Fibroblast of lung (primary cell): ENCODE results near the gene PTPRU. TPM values are rescaled to one million over a fixed set of nuclear protein-coding genes. Genes with fewer than 3 reads are reported as not detected.

ENCODE experiments used
- DNase-seq, 2 donors: peaks; one replicate each; pipeline versions ENCODE4 v3.0.0 to v3.0.0-alpha.2; 2010; ENCODE audit warnings: low read depth in 2 of 2
- H2AFZ ChIP-seq: 2 replicates; pipeline ENCODE4 v1.5.1; 2012; ENCODE audit warnings: low read length, control low read depth, inconsistent platforms
- H3K27ac ChIP-seq: 2 replicates; pipeline ENCODE4 v1.5.1; 2011; ENCODE audit warnings: low read length, control low read depth; ENCODE audit not compliant: insufficient read depth
- H3K27me3 ChIP-seq: 2 replicates; pipeline ENCODE4 v1.5.1; 2011; ENCODE audit warnings: mild to moderate bottlenecking, low read length; ENCODE audit not compliant: control insufficient read depth, insufficient read depth
- H3K36me3 ChIP-seq: 2 replicates; pipeline ENCODE4 v1.5.1; 2011; ENCODE audit warnings: low read length; ENCODE audit not compliant: control insufficient read depth, insufficient read depth
- H3K4me1 ChIP-seq: 2 replicates; pipeline ENCODE4 v1.5.1; 2011; ENCODE audit warnings: low read length; ENCODE audit not compliant: control insufficient read depth, insufficient read depth; ENCODE audit errors: extremely low read depth
- H3K4me2 ChIP-seq: 2 replicates; pipeline ENCODE4 v1.5.1; 2011; ENCODE audit warnings: low read length, control low read depth; ENCODE audit not compliant: insufficient read depth; ENCODE audit errors: extremely low read depth
- H3K4me3 ChIP-seq, 4 experiments: fragments of 200-600 bp in 1 of 4; sonication (generic) in 1 of 4; replicated peaks in 1 of 4; 2 replicates each; pipeline ENCODE4 v1.5.1; 2011 to 2016; ENCODE audit warnings: low read length in 4 of 4, low read depth in 3 of 4, mild to moderate bottlenecking in 3 of 4, control low read depth in 2 of 4, inconsistent platforms in 1 of 4, mixed read lengths in 1 of 4; ENCODE audit not compliant: insufficient read depth in 1 of 4; ENCODE audit errors: control extremely low read depth in 1 of 4
- H3K79me2 ChIP-seq: 2 replicates; pipeline ENCODE4 v1.5.1; 2012; ENCODE audit warnings: mild to moderate bottlenecking, low read length, inconsistent platforms; ENCODE audit not compliant: control insufficient read depth, insufficient read depth
- H3K9ac ChIP-seq: 2 replicates; pipeline ENCODE4 v1.5.1; 2011; ENCODE audit warnings: mild to moderate bottlenecking, low read length, control low read depth; ENCODE audit not compliant: insufficient read depth
- H3K9me3 ChIP-seq: 2 replicates; pipeline ENCODE4 v1.5.1; 2012; ENCODE audit warnings: low read depth, low read length; ENCODE audit not compliant: control insufficient read depth, insufficient read depth
- H4K20me1 ChIP-seq: 2 replicates; pipeline ENCODE4 v1.5.1; 2011; ENCODE audit warnings: low read length; ENCODE audit not compliant: control insufficient read depth, insufficient read depth; ENCODE audit errors: extremely low read depth
- CTCF ChIP-seq, 2 donors: IDR thresholded peaks in 1 of 2; conservative IDR thresholded peaks in 1 of 2; 1 replicate in 1 of 2; 2 replicates in 1 of 2; pipeline ENCODE4 v1.5.1; 2011 to 2012; ENCODE audit warnings: low read length in 2 of 2, control low read depth in 1 of 2, inconsistent platforms in 1 of 2, low read depth in 1 of 2, mild to moderate bottlenecking in 1 of 2
- EZH2 ChIP-seq: IDR thresholded peaks from 2 replicates; pipeline ENCODE4 v1.5.1; 2012; ENCODE audit warnings: low read length, control low read depth, mild to moderate bottlenecking; ENCODE audit errors: missing control alignments
- polyA plus RNA-seq, 2 donors: library from polyadenylated mRNA; depleted of rRNA in 1 of 2; stranded (reverse) in 1 of 2; unstranded in 1 of 2; fragments of >200 nt; gene quantifications; 2 replicates each; pipeline ENCODE4 v1.2.1, GENCODE V29; 2011 to 2012; ENCODE audit warnings: missing spikeins in 1 of 2
- total RNA-seq: library from RNA; depleted of rRNA; stranded (reverse); fragments of >200 nt; gene quantifications from 2 replicates; pipeline ENCODE4 v1.2.1, GENCODE V29; 2014

Gene PTPRU
- total and polyA plus RNA-seq, 2 donors (not counting 1 experiment from before 2014, with no cell fraction given) = 1.4 to 25.8 TPM

- H3K4me3 ChIP-seq = no peak overlapping the region
- H3K27me3 ChIP-seq = no peaks in the 10 kb centered on the region
- peaks cover 6% of the 10 kb centered on the region for H3K36me3 ChIP-seq
- DNase-seq = peak; percentile 97 to 98
- peaks cover 10% of the 10 kb centered on the region for H3K4me1 ChIP-seq
- H3K9ac ChIP-seq = peak overlapping the region; percentile 33
- peak overlapping the region; percentile 76 for H2AFZ ChIP-seq
- peak overlapping the region; percentile 91 for H3K27ac ChIP-seq
- H4K20me1 ChIP-seq = no peaks in the 10 kb centered on the region
- H3K4me2 ChIP-seq = peak overlapping the region; percentile 72
- no peaks in the 10 kb centered on the region for H3K79me2 ChIP-seq
- no peak for TF ChIP-seq EZH2
- TF ChIP-seq CTCF (conservative IDR thresholded peaks at IDR 0.05 in 1 of 2, IDR thresholded peaks at IDR 0.05 in 1 of 2; ENCODE audit: low read depth in 1 of 2, low read length in 2 of 2) = peak; percentile 93 to 95
- H3K9me3 ChIP-seq = no peaks in the 10 kb centered on the region
These were observed 33.6 kb upstream of the PTPRU start for GRCh38 chr1:29202584-29203340.

- Histone ChIP-seq H3K27me3 (no peaks in the 10 kb centered on the region), H3K4me2 (no peak overlapping the region), H3K4me1 (peaks cover 6% of the 10 kb centered on the region), H2AFZ (no peak overlapping the region), H3K79me2 (no peaks in the 10 kb centered on the region), H3K36me3 (peaks cover 6% of the 10 kb centered on the region), H3K9ac (no peak overlapping the region), H3K4me3 (no peak overlapping the region), H4K20me1 (no peaks in the 10 kb centered on the region), H3K9me3 (no peaks in the 10 kb centered on the region), H3K27ac (no peak overlapping the region)
- no peak for DNase-seq
- TF ChIP-seq CTCF (conservative IDR thresholded peaks at IDR 0.05 in 1 of 2, IDR thresholded peaks at IDR 0.05 in 1 of 2; ENCODE audit: low read depth in 1 of 2, low read length in 2 of 2) = no peak
- no peak for TF ChIP-seq EZH2
These were observed 27.9 kb upstream of the PTPRU start for GRCh38 chr1:29208442-29208841.

- no peak overlapping the region for H3K9ac ChIP-seq
- DNase-seq = peak; percentile 32 to 66
These were observed 27.1 kb upstream of the PTPRU start for GRCh38 chr1:29209173-29209572.

More at GRCh38 chr1:29209173-29209572, 27.1 kb upstream of the PTPRU start:
- H3K9me3 ChIP-seq = no peaks in the 10 kb centered on the region
- H2AFZ ChIP-seq = no peak overlapping the region
- peaks cover 6% of the 10 kb centered on the region for H3K36me3 ChIP-seq
- H4K20me1 ChIP-seq = no peaks in the 10 kb centered on the region
- H3K4me3 ChIP-seq = no peak overlapping the region
- peaks cover 6% of the 10 kb centered on the region for H3K4me1 ChIP-seq
- no peak for TF ChIP-seq CTCF (conservative IDR thresholded peaks at IDR 0.05 in 1 of 2, IDR thresholded peaks at IDR 0.05 in 1 of 2; ENCODE audit: low read depth in 1 of 2, low read length in 2 of 2)
- TF ChIP-seq EZH2 = no peak
- H3K27me3 ChIP-seq = no peaks in the 10 kb centered on the region
- no peaks in the 10 kb centered on the region for H3K79me2 ChIP-seq
- peak overlapping the region; percentile 19 for H3K4me2 ChIP-seq
- H3K27ac ChIP-seq = no peak overlapping the region
